Measurements from ENCODE around the gene ATXN7L3B.

GRCh38 chr12:74537126-74537706 lies 419 bp upstream of the ATXN7L3B start:
- peak; percentile 79 for TF ChIP-seq CTCF (IDR thresholded peaks at IDR 0.05; ENCODE audit: insufficient read depth, low read depth, low read length)
- no peak for TF ChIP-seq EZH2 (IDR thresholded peaks at IDR 0.05; ENCODE audit: insufficient read depth, low read length)

Data from astrocyte (in vitro differentiated cells and primary cell).